Activated CD8-positive, alpha-beta memory T cell treated with anti-CD3 and anti-CD28 coated beads, Interleukin-2, amount 50 U/mL, for 1 hour (primary cell): Measurements from ENCODE around the gene FRY.
"Not testable (repeated sequence)": the region's sequence is repeated elsewhere in the genome, so short reads cannot be mapped to it uniquely, and the experiment has no call there.

Source experiments
- DNase-seq: peaks from one replicate; pipeline ENCODE4 v3.0.0-alpha.2; 2020; ENCODE audit errors: extremely low read depth

Gene FRY

GRCh38 chr13:32041429-32041828 is 9.9 kb downstream of the FRY start:
- no peak for DNase-seq

GRCh38 chr13:32042551-32042950 is 11.0 kb downstream of the FRY start:
- DNase-seq = no peak

GRCh38 chr13:32044446-32044845 is 12.9 kb downstream of the FRY start:
- no peak for DNase-seq

- no peak for DNase-seq
These were observed 14.0 kb downstream of the FRY start for GRCh38 chr13:32045537-32045936.

- DNase-seq = no peak
These were observed 14.6 kb downstream of the FRY start for GRCh38 chr13:32045982-32046785.

DNA sequence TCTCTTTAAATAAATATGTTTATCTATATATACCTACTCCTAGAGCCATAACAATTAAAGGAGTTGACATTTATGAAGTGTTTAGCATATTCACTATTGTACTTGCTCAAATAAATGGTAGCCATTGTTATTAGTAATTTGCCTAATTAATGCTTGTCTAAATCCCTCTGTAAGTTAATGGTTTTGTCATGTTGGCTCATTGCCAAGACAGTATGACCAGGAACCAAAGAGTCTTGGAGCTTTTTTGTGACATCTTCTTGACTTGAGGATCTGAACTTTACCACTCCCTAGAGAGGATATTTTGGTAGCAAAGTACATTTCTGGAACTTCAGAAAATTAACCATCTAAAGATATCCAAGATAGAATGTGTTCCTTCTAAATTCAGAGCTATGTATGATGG is 15.5 kb downstream of the FRY start:
- DNase-seq = no peak

DNA sequence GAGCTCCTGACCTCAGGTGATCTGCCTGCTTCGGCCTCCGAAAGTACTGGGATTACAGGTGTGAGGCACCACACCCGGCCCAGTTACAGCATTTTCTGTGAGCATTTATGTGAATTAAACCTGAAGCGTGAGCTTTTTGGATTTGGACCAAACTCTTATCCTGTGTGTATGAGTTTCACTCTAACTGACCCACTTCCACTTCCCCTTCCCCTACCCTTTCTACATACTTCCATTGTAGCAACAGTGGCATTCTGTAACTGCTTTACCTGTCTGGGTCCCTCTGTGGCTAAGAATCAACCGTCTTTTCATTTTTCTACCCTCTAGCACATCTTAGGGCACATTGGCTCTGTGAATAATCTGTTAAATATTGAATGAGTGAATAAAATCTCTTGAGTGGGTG is 16.2 kb downstream of the FRY start:
- DNase-seq = no peak

GRCh38 chr13:32048816-32049215 is 17.2 kb downstream of the FRY start:
- no peak for DNase-seq

GRCh38 chr13:32051156-32051555 is 19.6 kb downstream of the FRY start:
- no peak for DNase-seq

DNA sequence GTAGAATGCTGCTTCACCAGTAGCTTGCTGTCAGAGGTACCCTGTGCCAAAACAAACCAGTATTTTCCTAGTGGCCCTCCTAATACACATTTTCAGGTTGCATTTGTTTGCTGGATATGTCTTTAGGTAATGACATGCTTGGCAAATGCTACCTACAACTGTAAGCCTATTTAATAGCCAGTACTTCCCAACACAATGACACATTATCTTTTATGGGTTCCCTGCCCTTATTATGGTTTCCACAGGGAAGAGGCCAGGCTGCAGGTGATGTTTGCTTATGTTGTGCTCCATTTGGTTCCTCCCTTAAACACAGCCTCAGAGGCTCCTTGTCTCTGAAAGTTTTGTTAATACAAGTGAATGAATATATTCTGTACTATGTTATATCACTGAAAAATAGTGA is 24.7 kb downstream of the FRY start:
- DNase-seq = no peak

- DNase-seq = not testable (repeated sequence)
These were observed 25.8 kb downstream of the FRY start for GRCh38 chr13:32057325-32057724.

GRCh38 chr13:32059511-32059984 is 28.0 kb downstream of the FRY start:
- DNase-seq = no peak

DNA sequence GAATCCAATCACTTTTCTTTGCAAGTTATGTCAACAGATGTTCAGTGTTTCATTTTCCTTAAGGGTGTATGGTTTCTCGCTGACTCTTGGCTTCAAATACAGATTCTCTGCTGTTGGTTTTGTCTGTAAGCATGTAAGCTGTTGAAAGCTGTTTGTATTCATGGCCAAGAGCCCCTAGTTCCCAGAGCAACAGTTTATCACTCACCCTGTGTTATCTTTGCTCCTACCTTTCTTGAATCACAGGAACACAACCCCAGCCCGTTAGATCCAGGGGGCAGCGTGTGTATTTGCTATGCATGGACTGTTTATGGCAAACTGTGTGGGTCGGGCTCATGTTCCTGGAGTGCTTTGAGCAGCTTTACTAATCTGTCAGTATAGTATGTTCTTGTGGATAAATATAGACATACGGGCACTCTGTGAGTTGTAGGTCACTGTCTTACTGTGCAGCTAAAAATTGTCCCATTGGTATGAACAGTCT is 28.9 kb downstream of the FRY start:
- DNase-seq = no peak

DNA sequence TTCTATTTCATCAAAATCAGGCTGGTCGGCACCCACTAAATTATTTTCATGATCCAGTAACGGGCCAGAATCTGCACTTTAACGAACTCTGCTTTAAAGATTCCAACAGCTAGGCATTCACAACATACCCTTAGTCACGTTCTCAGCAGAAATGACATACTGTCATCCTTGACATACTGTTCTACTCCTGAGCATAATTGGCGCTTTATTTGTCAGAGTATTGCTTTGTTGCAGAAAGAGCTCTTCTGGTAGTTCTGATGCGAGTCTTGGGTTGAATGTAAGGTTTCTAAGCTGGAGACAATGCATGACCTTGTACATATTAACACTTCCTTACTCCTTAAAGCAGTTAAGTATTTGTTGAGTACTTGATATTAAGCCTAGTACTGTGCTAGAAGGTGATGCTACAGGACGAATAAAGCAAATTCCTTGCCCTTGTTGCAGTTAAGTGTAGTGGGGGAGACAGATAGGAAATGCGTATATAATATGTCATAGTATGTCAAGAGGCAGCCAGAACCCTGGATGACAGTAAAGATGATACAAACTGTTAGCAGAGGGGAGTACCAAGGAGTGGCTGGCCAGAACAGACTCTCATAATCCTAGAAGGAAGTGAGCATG is 32.2 kb downstream of the FRY start:
- DNase-seq = no peak

DNA sequence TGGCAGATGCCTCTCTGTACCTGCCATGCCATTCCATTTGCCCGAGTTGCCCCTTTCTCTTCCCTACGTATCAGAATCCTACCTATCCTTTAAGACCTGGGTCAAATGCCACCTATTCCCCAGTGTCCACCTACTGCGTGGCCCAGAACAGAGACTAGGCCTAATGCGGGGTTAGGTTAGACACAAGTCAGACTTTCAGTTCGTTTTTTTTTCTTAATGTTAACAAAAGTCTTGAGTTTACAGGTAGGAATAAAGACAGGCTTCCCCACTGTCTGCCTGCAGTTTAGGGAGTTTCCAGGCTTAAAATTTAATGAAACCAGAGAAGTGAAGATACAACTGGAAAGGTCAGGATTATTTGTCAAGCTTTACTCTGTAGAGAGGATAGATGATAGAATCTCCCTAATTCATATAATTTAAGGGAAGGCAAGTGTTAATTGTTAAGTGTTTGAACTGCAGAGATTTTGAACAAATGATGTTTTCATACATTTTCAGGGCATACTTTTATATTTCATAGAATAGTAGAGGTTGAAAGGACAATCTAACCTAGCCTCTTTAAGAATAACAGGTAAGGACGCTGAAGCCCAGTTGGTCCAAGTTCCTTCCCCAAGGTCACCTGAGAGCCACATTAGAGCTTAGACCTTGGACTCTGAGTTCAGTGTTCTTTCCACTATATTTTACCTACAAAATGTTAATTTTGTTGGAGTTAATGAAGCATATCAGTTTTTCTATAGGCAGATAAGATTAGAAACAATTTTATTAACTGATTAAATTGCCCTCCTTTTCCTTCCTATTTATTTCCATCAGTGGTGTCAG is 35.8 kb downstream of the FRY start:
- DNase-seq = no peak

DNA sequence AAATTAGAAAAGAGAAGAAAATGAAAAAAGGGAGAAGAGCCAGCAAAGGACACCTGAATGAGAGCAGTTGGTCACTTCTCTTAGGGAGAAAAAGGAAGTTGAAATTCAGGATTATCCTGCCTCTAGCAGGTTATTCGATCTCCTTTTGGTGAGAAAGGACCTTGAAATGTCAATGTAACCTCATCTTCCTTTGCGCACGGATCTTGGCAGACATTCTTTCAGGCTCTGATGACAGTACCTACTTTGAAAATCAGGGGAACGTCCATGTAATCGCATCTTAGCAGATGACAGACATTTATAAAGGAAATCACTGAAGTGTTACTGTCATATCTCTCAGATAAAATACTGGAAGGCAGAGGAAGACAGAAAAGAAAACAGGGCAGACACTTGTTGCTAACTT is 36.7 kb downstream of the FRY start:
- DNase-seq = no peak

DNA sequence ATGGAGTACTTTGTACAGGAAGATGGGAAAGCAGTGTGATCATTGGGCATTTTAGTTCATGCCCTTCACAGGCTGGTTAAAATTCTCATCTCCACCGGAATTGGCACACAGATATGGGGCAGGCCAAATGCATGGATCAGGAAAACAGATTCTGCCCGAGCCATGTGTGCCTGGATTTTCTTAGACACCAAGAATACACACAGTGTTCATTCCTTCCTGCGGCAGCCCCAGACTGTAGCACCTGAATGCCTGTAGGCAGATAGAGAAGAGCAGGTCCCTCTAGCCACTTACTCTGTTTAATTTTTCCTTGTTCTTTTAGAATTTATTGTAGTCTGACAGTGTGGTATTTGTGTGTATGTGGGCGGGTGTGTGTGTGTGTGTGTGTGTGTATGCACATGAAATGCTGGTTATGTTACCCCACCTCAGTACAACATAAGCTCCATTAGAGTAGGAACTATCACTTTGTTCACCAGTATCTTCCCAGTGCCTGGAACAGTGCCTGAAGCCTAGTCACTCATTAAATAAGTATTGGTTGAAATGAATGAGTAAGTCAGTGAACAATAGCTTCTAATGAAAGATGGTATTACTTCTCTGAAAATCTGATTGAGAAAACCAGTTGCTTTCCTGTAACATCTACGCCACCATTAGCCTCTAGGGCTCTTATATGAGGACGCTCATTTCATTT is 41.7 kb downstream of the FRY start:
- no peak for DNase-seq

DNA sequence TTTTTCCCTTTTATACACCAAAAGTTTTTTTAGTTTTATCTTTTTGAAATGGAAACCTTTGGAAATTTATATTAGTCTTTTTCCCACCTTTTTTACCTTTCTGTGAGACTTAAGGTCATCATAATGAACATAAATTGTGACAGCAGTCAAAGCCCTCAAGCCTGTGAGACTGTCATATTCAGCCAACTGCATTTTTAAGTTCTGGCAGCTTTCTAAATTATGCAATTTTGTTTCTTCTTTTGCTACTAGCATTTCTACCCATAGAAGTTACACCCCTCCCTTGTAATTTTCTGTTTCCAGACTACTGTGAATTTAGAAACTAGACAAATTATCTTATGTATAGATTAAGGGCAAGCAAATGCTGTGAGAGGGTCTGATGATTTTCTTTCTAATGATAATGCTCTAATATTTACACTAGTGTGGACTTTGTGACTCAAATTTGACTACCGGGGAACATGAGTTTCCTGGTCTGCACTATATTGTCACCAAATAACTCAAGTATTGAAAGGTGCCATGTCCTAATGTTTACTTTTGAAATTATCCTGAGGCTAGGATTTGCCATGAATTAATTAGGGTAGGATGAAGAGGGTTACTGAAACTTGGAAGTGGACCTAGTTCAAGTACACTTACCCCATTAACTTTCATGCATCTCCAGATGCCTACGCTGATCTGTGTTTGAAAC is 43.7 kb downstream of the FRY start:
- DNase-seq = no peak

GRCh38 chr13:32079587-32079986 is 48.0 kb downstream of the FRY start:
- no peak for DNase-seq

DNA sequence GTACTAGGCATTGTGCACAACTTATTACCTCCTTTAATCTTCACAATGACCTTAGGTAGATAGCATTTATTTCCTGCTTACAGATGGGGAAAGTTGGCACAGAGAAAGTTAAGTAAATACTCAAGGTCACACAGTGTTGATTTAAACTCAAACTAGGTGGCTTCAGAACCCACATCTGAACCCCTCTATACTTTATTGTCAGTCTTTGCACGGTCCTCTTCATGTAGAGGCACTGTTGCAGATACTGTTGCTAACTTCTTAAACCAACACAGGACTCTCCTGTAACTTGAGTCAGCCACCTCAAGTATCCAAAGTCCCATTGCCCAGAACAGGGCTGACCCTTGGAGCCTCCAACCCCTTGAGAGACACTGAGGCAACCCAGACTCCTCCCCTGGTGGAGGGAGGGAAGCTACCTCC is 48.8 kb downstream of the FRY start:
- no peak for DNase-seq

GRCh38 chr13:32081591-32081990 is 50.0 kb downstream of the FRY start:
- no peak for DNase-seq
